Activated CD8-positive, alpha-beta memory T cell treated with anti-CD3 and anti-CD28 coated beads, Interleukin-2, amount 50 U/mL, for 24 hours (primary cell): ENCODE data around the gene PPP2R2B.
"Not testable (repeated sequence)": the region's sequence is repeated elsewhere in the genome, so short reads cannot be mapped to it uniquely, and the experiment has no call there.

Source experiments
- DNase-seq: peaks from one replicate; pipeline ENCODE4 v3.0.0-alpha.2; 2020; ENCODE audit errors: extremely low read depth

The PPP2R2B gene

DNA sequence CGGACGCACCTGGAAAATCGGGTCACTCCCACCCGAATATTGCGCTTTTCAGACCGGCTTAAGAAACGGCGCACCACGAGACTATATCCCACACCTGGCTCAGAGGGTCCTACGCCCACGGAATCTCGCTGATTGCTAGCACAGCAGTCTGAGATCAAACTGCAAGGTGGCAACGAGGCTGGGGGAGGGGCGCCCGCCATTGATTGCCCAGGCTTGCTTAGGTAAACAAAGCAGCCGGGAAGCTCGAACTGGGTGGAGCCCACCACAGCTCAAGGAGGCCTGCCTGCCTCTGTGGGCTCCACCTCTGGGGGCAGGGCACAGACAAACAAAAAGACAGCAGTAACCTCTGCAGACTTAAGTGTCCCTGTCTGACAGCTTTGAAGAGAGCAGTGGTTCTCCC lies 268.8 kb downstream of the PPP2R2B start:
- not testable (repeated sequence) for DNase-seq

DNA sequence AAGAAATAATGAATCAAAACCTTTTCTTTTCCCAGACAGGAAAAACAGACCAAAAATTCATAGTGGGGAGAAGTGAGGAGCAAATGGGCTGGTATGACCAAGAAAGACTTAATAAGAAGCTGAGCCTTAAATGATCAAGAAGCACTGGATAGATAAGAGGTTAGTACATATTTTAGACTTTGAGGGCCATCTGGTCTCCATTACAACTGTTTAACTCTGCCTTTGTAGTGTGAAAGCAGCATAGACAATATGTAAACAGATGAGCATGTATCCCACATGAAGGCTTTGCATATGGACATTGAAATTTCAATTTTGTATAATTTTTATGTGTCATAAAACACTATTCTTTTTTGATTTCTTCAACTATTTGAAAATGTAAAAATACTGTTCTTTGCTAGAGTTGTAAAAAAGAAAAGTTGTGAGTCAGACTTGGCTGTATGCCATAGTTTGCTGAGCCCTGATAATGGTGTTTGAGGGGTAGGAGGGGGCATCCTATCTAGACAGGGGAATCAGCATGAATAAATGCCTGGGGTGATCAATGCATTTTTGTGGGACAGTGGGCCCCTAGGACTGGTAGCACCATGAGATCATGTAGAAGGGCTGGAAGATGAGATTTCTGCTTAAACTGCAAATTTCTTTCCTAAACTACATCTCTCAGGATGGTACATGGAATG lies 270.8 kb downstream of the PPP2R2B start:
- DNase-seq: no peak

DNA sequence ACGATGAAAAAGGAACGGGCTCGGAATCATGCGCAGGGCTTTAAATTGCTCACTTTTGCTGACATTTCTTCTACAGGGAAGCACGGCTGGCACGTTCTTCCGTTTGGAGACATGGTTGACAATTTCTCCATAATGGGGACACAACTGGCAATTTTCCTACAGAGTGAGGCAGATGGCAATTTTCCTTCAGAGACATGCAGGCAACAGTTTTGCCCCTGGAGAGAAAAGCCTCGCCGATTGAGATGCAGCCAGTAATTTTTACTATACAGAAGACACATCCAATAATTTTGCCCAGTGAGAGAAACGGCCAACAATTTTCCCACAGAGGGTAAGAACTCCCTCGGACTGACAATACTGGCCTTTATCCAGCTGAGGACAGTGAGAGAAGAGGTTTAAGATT lies 271.7 kb downstream of the PPP2R2B start:
- no peak for DNase-seq

DNA sequence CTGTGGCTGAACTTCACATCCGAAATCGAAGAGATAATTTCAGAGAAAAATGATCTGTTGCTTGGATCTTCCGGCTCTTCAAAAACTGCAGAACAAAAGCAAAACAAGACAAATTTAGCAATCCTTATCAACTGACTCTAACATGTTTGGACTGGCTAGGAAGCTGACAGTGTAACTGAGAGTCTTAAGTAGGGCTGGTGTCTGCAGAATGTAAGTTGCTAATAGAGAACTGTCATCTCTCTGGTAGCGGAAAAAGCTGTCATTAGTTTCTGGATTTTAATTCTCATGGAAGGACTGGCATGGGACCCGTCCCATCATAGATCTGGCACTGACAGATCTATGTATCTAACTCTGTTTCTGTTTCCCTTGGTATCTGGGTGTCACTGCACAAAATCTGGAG lies 278.2 kb downstream of the PPP2R2B start:
- no peak for DNase-seq

DNA sequence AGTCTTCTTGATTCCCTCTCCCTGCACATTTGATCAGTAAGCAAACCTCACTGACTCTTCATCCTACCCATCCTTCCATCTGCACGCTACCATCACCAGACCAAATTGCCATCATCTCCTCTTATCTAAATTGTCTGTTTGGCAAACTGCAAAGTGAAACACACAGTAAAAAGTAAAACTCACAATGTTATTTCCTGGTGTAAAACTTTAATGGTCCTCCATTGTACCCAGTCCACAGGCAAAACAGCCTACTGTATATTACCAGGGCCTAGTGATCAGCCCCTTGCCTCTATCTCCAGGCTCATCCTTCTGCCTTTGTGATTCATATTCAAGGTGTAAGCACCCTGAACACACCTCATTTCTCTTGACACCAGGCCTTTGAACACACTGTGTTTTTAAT lies 279.3 kb downstream of the PPP2R2B start:
- DNase-seq: no peak

DNA sequence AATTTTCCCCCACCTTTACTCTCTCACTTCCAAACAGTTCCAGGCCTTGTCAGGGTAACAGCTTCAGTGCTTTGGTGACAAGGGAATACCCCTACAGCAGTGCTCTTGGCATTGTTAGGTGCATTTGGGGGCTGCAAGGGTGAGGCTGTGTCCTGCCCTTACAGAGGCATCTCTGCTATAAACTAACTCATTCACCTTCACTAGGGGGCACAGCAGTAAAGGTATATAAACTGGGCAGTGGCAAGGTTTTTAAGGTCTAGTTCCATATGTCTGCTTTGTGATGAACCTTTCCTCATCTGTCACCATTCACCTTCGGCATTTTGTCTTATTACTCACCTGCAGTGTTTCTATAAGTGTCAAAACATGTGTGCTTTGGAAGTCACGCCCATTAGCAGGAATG lies 283.5 kb downstream of the PPP2R2B start:
- no peak for DNase-seq

DNA sequence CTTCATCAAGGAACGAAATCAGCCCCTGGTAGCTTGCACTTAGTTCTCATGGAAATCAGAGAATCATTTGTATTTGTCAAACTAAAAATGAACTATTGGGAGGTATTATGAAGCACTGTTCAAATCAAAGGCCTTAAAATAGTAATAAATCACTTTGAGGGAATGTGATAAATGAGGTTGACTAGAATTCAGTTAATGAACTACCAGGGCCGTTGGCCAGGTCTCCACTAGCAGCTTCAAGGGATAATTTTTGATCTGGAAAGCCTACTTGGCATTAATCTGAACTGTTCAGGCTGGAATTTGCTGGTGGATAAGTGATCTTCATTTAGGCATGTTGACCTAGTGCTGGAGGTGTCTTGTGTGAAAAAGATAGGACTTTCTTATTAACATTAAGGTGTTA lies 286.2 kb downstream of the PPP2R2B start:
- DNase-seq: no peak

DNA sequence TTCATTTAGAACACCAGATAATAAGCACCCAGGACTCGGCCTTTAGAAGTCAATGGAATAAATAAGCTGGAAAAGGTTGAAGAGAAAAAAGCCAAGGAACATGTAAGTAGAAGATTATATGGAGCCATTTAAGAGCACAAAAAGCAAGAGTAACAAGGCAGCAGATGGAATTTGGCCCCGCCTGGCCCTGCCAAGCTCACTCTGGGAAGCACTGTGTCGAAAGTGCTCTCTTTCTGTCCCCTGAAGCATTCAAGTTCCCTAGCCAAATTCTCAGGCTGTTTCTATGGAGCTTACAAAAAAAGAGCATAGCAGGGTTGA lies 289.6 kb downstream of the PPP2R2B start:
- no peak for DNase-seq

DNA sequence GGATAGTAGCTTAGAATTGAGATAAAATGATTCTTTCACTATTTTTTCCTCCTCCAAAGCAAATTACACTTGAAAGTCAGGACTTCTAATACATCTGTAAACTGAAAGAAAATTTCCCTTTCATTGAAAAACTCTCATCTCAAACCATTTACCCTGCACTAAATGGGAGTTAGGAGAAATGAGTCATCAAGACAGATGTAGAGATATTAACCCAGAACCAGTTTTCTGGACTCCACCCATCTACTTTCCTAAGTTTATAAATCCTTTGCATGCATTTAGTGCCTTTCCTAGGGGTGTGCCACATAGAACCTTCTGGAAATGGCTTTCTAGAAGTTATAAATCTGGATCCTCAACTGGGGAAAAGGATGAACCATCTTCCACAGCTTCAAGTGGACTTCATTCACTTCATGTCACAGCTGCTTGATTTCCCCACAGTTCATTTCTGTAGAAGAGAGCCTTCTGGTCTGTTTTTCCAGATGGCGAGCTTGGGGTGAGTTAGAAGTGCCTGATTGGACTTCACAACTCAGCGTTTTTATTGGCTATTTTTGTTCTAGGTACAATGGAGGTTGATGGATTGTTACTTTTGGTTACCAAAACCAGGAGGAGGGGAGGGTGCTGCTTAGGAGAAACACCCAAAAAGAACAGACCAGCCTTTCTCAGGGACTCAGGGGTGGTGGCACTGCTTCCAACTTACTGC lies 290.1 kb downstream of the PPP2R2B start:
- DNase-seq: no peak

DNA sequence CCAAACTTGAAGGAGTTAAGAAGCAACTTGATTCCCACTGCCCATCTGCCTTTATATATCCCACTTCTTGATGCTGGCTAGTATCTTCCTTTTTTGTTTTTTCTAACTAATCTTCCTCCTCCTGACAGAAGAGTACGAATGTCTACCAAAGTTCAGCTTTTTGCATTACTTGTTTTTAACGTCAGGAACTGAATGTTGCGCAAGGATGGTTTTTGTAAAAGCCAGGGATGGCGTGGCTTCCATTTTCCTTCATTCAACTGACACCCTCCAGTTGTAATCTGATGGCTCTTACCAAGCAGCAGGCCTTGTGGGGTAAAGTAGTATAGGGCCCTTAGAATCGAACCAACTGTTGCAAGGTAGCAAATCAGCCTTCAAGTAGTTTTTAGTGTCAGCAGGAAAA lies 291.8 kb downstream of the PPP2R2B start:
- no peak for DNase-seq

DNA sequence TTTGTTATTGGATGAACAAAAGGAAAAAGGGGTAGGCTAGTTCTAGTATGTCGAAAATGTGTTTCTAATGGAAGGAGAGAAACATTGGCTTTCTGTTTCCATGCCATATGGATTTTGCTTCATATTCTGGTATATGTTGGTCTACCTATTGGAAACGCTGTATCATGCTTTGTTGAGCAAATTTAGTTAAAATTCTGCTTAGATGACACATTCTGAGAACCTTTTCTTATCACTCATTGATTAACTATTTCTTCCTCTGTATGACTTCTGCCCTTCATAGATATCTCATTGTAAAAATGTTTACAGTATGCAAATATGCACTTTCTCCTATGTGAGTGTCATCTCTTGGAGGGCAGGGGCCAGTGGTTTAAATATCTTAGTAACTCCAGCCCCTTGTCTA lies 293.8 kb downstream of the PPP2R2B start:
- no peak for DNase-seq

DNA sequence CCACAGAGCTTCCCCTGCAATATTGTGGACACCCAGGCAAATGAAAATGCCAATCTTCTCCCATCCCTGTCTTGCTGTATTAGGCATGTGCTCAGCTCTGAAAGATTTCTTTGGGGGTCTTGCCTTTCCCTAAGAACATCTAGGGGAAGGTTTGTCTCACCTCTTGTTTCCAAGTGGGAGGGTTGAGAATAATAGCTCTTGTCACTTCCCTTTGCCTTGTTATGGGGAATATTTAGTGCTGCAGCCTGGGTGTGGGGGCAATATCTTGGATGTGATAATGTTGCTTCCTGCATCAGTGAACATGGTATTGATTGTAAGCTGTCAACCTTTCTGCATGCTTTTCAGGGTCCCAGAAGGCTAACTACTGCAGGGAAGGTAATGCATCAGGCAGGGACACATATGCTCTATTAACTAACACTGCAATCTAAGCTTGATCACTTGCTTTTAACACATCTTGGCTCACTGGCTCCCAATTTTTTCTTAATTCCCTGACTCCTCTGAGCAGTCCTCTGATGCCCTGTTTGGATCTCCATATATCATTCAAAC lies 296.4 kb downstream of the PPP2R2B start:
- no peak for DNase-seq

DNA sequence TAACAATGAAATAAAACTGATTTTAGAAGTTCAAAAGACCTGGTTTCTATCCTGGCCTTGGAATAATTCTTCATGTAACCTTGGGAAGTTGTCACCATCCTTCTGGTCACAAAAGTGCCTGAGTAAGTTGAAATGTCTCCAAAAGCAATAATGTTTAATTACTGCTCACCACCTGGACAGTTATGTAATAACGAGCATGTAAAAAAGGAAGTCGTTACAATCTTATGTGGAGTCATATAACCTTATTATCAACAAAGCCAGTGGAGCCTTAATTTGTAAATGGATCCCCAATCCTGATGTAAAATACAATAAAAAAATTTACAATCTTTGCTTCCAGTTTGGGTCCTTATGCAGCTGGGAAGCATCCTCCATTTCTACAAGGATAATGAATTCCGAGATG lies 298.3 kb downstream of the PPP2R2B start:
- no peak for DNase-seq

DNA sequence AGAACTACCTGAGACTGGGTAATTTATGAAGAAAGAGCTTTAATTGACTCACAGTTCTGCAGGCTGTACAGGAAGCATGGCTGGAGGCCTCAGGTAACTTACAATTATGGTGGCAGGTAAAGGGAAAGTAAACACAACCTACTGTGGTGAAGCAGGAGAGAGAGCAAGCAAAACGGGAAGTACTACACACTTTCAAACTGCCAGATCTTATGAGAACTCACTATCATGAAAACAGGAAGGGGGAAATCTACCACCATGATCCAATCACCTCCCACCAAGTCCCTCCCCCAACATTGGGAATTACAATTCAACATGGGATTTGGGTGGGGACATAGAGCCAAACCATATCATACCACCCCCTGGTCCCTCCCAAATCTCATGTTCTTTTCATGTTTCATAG lies 303.8 kb downstream of the PPP2R2B start:
- no peak for DNase-seq

DNA sequence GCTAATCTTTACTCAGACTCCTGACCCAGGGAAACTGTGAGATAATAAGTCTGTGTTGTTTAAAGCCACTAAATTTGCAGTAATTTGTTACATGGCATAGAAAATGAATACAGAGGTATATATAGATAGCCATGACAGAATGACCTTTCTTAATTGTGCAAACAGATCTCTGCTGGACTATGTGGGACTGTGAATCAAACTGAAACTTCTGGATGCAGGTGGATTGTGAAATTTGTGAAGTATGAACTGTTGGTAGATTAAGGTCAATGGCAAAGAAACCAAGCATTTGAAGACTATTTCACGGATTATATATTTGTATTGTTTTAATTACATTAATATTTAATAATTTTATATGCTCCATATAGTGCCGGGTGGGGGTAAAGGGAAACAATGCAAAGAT lies 310.4 kb downstream of the PPP2R2B start:
- no peak for DNase-seq

DNA sequence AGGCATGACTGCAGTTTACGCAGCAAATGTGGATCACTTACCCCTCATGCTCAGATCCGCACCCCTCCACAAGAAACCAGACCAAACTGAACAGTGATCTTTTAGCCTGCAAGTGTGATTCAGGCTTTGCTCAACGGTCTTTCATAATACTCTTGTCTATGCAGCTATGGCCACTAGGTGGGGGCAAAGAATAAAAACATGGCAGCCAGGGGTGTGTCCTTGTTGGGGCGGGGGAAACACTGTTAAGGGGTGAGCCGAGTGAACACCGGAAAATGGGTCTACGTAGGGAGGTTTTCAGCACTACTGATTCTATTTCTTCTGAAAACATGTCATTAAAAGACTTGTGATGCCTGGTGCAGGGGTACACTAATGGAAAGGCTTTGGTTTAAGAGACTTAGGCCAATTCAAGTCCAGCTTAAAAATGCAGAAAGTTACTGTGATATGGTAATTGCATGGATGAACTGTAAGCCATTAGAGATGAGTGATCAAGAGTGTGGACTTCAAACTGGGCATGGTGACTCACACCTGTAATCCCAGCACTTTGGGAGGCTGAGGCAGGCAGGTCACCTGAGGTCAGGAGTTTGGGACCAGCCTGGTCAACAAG lies 312.7 kb downstream of the PPP2R2B start:
- no peak for DNase-seq

DNA sequence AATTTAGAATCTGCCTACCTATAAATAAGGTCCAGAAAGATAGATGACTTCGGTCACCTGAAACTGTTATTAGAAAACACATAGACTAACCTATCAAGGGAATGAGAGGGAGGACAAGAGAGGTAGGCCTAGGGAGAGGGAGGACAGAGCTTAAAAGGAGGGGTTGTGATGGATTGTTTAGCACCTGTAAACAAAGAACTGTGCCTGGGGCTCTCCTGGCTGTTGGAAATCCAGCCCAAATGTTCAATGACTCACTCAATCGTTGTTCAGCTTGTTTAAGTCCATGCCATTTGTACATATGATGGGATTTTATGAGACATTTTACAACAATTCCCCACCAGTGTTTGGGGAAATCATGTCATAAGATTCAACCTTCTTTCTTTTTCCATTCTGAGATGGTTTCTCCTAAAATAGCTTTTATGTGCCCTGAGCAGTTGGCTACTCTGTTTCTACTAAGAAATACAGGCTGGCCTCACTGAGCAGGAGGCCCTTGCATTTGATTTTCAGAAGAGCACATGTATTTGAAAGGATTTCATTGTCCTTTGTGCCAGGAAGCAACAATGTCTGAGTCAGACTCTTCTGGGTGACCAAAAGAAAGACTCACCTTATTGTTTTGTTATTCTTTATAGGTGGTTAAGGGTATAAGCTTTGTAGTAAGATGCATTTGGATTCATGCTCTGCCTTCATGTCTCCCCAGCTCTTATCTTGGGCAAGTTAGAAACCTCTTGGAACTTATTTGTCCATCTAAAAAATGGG lies 314.4 kb downstream of the PPP2R2B start:
- no peak for DNase-seq

DNA sequence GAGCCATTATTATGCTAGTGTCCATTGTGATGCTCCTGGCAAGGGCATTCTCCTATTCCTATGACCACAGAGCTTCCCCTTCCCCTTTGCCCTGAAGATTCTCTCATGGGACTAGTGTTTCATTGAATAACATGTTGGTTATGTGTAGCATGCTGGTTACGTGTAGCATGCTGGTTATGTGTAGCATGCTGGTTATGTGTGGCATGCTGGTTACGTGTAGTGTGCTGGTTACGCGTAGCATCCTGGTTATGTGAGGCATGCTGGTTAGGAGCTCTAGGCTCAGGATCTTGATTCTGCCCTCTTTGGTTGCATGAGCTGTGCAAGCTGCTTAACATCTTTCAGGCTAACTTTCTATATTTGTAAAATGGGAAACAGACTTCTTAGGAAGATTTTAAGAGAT lies 316.1 kb downstream of the PPP2R2B start:
- no peak for DNase-seq

DNA sequence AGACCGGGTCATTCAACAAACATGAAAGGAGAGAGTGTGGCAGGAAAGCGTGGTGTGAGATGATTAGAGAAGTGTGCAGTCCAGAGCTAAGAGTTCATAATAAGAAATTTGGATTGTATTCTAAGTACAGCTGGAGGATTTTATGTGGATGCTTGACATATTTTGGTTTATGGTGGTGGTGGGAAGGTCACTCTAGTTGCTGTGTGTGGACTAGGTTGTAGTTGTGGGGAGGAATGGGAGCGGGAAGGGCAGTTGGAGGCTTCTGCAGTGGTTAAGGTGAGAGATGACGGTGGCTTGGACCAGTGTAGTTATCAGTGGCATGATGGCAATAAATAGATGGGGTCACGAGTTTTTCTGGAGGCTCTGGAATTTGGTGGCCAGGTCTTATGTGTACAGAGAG lies 316.8 kb downstream of the PPP2R2B start:
- DNase-seq: no peak

DNA sequence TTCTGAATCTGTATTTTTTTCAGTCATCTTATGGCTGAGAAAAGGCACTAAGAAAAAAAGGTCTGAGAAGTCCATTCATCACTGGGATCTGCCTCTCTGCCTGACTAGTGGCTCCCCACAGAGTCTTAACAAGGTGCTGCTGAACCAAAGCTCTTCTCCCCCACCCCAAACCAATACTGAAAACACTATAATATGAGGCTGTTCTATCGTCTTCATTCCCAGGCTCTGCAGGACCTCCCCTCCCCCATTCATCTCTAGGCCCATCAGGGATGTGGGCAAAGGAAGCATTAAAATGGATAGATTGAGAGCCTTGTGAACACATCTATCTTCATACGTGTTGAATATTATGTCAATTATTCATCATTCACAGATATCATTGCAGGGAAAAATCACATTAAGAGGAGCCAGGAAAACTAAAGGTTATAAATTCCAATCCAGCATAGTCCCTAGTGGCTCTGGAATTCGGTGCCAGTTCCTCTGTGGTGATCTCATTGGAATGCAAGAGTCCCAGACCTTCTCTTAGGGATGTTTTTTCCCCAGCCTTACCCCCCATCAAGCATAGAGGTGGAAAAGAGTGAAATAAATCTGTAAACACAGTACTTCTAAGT lies 318.2 kb downstream of the PPP2R2B start:
- no peak for DNase-seq

DNA sequence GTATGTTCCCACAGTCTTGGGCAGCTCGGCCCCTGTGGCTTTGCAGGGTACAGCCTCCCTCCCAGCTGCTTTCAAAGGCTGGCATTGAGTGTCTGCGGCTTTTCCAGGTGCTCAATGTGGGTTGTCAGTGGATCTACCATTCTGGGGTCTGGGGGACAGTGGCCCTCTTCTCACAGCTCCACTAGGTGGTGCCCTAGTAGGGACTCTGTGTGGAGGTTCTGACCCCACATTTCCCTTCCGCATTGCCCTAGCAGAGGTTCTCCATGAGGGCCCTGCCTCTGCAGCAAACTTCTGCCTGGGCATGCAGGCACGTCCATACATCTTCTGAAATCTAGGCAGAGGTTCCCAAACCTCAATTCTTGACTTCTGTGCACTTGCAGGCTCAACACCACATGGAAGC lies 321.7 kb downstream of the PPP2R2B start:
- DNase-seq: not testable (repeated sequence)

DNA sequence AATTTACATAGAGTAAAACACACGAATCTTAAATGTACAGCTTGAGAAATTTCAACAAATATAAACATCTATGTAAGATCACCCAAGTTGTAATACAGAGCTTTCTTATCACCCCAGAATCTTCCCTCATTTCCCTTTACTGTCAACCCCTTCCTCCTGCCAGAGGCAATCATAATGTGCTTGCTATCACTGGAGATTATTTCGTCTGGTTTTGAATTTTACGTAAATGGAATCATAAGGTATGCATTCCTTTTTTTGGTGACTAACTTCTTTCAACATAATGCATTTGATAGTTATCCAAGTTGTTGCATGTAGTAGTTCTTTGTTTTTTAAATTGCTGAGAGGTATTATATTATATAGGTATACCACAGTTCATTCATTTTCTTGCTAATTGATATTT lies 325.1 kb downstream of the PPP2R2B start:
- DNase-seq: no peak
